GM21526 (cell line): Measurements from ENCODE around the gene TAF10.

ENCODE experiments used
- ATAC-seq: cut with Tn5 transposase; IDR thresholded peaks from one replicate; pipeline ENCODE4 v1.9.1; 2021; ENCODE audit warnings: moderate library complexity; ENCODE audit not compliant: unreplicated experiment, low FRiP score

The TAF10 gene

DNA sequence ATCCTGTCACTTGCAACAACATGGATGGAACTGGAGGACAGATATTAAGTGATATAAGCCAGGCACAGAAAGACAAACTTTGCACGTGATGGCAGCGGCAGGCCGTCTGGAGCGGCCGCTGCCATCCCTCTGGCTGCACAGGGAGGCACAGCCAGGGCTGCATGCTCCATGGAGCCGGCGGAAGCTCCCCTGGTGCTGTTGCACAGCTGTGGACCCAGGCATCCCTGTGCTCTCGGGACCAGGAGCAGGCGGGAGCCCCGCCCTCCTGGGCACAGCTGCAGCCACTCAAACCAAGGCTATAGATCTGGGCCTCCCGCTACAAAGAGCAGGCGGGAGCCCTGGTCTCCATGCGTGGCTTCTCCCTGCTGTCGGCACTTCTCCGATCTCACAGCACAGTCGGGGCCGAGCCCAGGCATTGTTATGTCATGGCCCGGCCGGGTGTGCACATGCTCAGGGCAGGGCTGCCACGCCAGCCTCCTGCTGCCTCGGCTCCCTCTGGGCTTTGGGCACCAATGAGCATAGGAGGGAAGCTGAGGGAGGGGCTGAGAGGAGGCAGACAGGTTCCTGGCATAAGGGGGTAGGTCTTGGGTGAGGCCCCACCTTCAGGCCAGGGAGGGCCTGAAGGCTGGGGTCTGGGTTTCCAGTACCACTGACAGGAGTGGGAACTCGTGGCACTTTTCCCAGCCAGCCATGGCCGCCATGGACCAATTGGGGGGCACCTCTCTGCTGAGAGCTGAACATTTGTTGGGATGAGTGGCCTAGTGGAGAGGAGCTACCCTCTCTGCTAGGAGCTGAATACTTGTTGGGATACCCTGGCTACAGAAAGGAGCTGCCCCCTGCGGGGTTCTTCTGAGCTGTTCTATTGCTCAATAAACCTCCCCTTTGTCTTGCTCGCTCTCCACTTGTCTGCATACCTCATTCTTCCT lies 25.3 kb downstream of the TAF10 start:
- no peak for ATAC-seq

DNA sequence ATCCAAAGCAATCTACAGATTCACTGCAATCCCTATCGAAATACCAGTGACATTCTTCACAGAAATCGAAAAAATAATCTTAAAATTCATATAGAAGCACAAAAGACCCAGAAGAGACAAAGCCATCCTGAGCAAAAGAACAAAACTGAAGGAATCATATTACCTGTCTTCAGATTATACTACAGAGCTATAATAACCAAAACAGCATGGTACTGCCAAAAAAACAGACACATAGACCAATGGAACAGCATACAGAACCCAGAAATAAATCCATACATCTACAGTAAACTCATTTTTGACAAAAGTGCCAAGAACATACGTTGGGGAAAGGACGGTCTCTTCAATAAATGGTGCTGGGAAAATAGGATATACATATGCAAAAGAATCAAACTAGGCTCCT lies 27.5 kb downstream of the TAF10 start:
- ATAC-seq, result no peak

DNA sequence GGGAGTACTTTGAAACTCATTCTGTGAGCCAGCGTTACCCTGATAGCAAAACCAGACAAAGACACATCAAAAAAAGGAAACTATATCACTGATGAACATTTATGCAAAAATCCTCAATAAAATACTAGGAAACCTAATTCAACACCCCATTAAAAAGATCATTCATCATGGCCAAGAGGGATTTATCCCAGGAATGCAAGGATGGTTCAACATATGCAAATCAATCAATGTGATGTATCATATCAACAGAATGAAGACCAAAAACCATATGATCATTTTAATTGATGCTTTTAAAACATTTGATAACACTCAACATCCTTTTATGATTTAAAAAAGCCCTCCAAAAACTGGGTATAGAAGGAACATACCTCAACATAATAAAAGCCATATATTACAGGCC lies 28.4 kb downstream of the TAF10 start:
- ATAC-seq, result no peak

DNA sequence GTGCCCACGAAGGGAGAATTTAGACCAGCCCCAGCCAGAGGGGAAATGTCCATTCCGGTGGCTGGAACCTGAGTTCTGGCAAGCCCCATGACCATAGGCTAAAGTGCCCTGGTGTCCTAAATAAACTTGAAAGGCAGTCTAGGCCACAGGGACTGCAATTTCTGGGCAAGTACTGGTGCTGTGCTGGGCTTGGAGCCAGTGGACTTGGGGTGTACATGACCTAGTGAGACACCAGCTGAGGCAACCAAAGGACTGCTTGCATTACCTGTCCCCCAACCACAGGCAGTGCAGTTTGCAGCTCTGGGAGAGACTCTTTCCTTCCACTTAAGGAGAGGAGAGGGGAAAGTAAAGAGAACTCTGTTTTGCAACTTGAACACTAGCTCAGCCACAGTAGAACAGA lies 32.3 kb downstream of the TAF10 start:
- no peak for ATAC-seq

GRCh38 chr11:6578134-6578533 lies 33.9 kb downstream of the TAF10 start:
- no peak for ATAC-seq

- ATAC-seq, result no peak
Observed at GRCh38 chr11:6576471-6577373, 35.3 kb downstream of the TAF10 start.

- ATAC-seq, result no peak
Observed at GRCh38 chr11:6574816-6575715, 37.0 kb downstream of the TAF10 start.

DNA sequence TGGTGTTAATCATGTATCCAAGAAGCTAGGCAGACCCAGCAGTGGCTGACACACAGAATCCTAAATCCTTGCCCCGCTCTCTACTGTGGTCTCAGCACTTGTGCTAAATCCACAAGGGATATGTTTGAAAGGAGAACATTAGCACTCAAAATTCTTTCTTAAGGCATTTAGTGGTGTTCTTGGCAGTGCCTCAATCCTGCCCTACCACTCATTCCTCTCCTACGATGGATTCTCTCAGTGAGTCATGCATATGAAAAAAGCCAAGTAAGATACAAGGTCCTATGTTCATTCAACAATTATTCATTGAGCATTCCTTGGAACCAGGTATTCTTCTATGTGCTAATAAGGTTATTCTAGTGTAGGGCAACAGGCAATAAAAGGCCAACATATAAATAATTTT lies 39.8 kb downstream of the TAF10 start:
- no peak for ATAC-seq

- ATAC-seq, result no peak
Observed at GRCh38 chr11:6571434-6572008, 40.5 kb downstream of the TAF10 start.

- ATAC-seq, result no peak
Observed at GRCh38 chr11:6570691-6571427, 41.2 kb downstream of the TAF10 start.

DNA sequence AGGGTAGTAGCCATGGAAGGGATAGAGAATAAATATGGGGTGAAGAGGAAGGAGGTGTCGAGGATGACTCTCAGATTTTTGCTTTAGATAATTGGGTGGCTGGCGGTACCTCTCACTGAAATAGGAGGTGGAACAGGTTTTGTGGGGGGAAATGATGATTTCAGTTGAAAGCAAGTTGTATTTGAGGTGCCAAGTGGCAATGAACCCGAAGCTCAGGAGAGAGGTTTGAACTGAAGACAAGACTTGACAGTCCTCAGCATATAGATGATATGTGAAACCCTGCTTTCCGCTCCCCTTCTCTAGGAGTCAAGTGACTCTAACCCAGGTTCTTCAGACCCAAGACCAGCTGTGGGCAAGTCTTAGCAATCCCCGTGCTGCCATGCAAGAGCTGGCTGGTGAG lies 42.3 kb downstream of the TAF10 start:
- ATAC-seq, result no peak

DNA sequence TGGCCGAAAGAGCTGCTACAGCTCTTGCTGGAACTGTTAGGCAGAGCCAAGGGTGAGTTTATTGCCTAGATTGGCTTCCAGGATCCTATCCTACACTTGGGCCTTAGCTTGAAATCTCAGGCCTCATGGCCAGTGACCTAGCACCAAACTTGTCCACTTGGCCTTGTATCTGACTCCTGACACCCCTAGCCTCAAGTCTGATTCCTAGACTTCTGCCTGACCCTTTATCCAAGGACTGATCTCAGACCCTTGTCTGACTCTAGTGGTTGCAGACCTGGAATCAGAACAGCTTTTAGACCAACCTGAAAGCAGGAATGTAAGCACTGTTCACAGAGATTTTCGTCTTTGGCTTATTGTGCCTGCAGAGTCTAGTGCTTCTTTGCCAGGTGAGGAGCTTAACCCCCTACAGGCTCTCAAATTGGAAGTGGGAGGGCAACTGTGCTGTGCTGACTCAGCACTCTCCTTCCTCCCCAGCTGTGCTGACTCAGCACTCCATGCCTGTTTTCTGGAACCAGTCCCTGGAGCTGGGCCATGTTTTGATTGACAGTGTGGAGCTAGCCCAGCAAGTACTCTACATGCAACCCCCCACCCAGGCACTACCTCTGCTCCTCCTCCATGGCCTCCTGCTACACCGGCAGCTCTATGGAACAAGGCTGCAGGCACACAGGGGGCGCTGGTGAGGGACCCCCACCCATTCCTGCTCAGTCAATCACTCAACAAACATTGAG lies 43.7 kb downstream of the TAF10 start:
- no peak for ATAC-seq

DNA sequence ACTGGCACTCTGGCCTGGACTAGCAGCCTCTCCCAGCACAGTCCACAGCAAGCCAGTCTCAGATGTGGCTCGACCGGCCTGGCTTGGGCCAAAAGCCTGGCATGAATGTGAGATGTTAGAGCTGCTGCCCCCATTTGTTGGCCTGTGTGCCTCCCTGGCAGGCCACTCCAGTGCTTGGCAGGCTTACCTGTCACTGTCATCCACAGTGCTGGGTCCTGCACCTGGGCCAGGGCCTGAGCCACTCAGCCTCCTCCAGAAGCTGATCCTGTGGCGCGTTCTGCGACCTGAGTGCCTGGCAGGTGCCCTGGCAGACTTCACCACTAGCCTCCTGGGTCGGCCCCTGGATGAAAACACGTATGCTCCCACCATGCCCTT lies 44.7 kb downstream of the TAF10 start:
- no peak for ATAC-seq

DNA sequence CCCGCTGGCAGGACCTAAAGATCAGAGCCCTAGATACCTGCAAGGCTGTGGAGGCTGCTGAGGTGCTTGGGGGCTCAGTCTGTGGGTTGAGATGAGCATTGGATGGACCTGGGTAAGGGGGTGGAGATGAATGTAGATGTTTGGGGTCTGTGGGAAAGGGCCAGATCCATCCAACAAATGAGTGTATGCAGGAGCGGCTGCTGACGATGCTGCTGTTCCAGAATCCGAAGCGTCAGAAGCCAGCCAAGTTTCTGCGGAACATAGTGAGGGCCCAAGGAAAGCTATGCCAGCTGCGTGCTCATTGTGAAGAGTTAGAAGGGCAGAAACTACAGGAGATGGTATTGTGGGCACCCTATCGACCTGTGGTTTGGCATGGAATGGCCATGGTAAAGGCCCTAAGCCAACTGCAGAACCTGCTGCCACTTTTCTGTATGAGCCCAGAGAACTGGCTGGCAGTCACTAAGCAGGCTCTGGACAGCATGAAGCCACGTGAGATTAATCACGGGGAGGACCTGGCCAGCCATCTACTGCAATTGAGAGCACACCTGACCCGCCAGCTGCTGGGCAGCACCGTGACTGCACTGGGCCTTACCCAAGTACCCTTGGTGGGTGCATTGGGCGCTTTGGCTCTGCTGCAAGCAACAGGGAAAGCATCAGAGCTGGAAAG lies 45.2 kb downstream of the TAF10 start:
- no peak for ATAC-seq

GRCh38 chr11:6565988-6566703 lies 45.9 kb downstream of the TAF10 start:
- ATAC-seq, result no peak

GRCh38 chr11:6565325-6565724 lies 46.7 kb downstream of the TAF10 start:
- ATAC-seq, result no peak

DNA sequence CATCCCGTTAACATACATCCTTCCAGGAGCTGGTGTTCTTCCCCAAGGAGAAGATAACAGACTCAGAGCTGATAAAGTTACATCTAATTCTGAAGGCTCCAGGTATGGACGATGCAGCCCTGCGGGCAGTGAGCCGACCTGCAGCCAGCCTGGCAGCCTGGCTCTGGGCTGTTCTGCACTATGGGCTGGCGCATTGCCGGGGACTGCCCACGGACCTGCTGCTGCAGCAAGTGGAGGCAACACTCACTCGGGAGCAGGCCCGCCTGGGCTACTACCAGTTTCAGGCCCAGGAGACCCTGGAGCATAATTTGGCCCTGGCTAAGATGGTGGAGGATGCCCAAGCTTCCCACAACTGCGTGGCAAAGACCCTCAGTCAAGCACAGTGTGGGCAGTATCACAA lies 48.3 kb downstream of the TAF10 start:
- ATAC-seq, result no peak

- ATAC-seq, result no peak
Observed at GRCh38 chr11:6563121-6563619, 48.8 kb downstream of the TAF10 start.
